CD4-positive, alpha-beta T cell treated with Interferon gamma for 1 hour (primary cell): ENCODE data around the gene ESRRA.

ENCODE experiments used
- DNase-seq: peaks from one replicate; pipeline ENCODE4 v3.0.0-alpha.2; 2020

The ESRRA gene

DNA sequence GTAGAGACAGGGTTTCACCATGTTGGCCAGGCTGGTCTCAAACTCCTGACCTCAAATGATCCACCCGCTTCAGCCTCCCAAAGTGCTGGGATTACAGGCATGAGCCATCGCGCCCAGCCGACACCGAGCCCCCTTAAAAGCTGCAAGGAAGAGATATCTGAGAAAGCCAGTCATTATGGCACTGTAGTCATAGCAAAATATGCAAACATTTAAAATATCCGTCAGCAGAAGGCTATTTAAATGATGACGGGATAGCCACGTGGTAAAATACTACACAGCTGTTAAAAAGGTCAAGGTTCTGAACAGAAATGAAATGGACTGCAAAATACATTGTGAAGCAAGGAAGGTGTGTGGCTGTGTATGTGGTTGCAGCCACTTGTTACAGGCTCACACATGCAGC is 28.2 kb downstream of the ESRRA start:
- DNase-seq, result no peak

DNA sequence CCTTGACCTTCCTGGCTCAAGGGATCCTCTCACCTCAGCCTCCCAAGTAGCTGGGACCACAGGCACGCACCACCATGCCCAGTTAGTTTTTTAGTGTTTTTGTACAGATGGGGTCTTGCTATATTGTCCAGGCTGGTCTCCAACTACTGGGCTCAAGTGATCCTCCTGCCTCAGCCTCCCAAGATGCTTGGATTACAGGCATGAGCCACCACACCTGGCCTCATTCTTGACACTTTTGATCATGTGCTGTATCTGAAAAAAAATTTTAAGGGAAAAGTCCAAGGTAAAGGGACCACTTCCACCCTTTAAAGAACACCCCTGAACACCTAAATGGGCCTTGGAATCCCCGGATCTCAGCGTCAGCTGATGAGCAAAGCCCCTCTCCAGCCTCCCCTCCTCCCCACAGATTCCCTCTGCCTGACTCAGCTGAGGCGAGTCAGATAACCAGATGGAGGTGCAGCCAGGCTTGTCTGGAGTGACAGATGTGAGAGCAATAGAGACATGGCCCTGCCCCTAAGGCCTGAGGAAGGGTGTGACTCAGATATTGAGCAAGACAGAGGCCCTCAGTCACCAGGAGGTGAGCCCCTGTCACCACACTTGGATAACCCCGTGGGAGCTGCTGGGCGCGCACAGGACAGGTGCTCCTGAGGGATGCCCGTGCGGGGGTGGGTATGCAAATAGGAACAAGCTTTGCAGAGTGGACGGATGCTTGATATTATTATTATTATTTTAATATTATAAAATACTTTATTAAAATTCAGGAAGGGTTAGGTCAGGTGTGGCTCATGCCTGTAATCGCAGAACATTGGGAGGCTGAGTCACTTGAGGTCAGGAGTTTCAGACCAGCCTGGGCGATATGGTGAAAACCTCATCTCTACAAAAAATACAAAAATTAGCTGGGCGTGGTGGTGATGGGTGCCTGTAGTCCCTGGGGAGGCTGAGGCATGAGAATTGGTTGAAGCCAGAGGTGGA is 29.7 kb downstream of the ESRRA start:
- DNase-seq, result peak; percentile 67

DNA sequence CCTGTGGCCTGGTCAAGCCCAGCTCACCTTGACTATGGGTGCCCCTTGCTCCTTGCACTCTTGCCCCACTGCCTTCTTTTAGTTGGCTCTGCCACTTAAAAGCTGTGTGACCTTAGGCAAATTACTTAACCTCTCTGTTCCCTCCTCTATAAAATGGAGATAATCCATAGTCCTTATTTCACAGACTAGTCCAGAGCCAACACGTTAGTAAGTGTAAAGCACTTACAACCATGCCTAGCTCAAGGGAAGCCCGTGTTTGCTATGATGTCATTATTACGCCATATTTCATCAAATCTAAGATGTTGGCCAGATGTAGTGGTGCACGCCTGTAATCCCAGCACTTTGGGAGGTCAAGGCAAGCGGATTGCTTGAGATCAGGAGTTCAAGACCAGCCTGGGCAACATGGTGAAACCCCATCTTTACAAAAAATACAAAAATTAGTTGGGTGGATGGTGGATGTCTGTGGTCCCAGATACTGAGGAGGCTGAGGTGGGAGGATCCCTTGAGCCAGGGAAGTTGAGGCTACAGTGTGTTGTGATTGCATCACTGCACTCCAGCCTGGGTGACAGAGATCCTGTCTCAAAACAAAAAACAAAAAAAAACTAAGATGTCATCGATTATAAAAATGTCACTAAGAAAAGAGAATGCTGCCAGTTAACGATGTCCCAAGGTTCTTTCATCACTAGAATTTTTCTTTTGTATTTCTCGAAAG is 32.4 kb downstream of the ESRRA start:
- no peak for DNase-seq

DNA sequence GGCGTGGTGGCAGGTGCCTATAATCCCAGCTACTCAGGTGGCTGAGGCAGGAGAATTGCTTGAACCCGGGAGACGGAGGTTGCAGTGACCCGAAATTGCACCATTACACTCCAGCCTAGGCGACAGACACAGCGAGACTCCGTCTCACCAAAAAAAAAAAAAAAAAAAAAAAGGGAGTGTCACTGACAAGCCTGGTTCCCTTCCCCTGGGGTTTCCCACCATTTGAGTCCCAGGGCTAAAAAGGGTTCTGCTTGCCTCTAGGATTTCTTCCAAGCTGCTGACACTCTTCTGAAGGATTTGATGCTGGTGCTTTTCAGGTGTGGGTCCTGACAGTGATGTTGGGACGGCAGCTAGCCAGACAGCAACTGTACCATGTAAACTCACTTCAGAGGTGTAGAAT is 33.4 kb downstream of the ESRRA start:
- no peak for DNase-seq

DNA sequence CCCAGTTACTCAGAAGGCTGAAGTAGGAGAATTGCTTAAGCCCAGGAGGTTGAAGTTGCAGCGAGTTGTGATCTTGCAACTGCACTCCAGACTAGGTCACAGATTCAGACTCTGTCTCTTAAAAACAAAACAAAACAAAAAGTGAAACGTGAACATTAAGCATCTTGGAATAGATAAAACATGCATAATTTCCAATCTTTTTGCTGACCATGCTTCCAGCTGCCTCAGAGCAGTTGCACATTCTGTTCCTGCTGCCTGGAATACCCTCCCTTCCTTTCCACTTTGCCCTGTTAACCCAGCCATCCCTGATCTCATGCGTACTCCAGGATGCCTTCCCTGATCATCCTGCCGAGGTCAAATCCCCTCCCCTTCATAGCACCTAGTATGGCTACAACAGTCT is 34.0 kb downstream of the ESRRA start:
- DNase-seq, result no peak

DNA sequence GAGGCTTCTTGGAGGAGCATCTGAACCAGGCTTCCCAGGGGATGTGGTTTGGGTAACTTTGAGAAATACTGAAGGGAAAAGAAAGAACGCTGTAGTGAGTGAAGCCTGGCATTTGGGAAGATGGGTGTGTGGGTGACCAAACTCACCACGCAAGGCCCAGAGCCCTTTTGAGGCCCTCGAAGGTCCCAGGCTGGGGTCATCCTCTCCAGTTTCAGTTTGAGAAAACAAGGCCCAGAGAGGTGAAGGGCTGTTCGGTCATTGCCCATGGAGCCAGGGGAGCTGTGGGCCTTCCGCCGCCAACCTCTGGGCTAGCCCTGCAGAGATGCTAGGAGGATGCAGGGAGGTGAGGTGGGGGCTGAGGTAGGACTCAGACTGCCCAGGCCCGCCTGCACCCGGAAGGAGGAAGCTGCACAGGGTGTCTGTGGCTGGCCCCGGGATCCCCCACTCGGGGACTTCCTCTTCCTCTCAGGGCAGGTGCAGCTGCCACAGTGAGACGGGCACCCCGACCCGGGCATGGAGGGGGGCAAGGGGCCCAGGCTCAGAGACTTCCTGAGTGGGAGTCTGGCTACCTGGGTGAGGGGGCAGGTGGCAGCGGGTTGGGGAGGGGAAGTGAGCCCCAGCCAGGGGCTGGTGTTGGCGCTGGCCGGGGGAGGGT is 34.6 kb downstream of the ESRRA start, which contains the start of gene CCDC88B:
Gene CCDC88B (plus strand): TSS at position 451 of the 655 bp plus-strand sequence. CDS start 63 bp downstream, at position 514.
- peak; percentile 94 for DNase-seq

DNA sequence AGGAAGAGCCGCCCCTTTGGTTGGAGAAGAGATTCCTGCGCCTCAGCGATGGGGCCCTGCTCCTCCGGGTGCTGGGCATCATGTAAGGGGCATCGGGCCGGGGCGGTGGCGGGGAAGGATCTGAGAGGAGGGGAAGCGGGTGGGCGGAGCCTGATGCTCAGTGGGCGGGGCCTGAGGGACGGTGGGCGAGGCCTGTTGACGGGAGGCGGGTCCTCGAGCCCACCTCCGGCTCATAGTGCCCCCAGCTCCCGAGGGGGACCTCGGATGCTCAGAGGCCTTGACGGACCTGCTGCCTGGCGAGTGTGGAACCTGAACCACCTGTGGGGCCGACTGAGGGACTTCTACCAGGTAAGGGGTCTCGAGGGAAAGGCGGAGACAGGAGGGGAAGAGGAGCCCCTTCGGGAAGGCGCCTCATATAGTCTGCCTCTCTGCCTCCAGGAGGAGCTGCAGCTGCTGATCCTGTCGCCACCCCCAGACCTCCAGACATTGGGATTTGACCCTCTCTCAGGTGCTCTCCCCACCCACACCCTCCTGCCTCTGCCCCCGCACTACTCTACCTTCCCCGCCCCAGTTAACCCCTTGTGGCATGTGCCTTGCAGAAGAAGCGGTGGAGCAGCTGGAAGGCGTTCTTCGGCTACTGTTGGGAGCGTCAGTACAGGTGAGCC is 35.5 kb downstream of the ESRRA start:
- DNase-seq, result peak; percentile 76

DNA sequence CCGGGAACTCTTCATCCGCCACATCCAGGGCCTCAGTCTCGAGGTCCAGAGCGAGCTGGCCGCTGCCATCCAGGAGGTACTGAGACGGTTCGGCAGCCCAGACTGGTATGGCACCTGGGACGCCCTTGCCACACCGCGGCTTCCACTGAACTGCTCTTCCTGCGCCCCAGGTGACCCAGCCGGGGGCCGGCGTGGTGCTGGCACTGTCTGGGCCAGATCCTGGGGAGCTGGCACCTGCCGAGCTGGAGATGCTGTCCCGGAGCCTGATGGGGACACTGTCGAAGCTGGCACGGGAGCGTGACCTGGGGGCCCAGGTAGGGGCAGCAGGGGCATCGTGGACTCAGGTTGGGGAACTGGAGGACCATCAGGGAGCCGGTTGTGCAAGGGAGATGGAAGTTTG is 36.1 kb downstream of the ESRRA start:
- DNase-seq, result no peak

DNA sequence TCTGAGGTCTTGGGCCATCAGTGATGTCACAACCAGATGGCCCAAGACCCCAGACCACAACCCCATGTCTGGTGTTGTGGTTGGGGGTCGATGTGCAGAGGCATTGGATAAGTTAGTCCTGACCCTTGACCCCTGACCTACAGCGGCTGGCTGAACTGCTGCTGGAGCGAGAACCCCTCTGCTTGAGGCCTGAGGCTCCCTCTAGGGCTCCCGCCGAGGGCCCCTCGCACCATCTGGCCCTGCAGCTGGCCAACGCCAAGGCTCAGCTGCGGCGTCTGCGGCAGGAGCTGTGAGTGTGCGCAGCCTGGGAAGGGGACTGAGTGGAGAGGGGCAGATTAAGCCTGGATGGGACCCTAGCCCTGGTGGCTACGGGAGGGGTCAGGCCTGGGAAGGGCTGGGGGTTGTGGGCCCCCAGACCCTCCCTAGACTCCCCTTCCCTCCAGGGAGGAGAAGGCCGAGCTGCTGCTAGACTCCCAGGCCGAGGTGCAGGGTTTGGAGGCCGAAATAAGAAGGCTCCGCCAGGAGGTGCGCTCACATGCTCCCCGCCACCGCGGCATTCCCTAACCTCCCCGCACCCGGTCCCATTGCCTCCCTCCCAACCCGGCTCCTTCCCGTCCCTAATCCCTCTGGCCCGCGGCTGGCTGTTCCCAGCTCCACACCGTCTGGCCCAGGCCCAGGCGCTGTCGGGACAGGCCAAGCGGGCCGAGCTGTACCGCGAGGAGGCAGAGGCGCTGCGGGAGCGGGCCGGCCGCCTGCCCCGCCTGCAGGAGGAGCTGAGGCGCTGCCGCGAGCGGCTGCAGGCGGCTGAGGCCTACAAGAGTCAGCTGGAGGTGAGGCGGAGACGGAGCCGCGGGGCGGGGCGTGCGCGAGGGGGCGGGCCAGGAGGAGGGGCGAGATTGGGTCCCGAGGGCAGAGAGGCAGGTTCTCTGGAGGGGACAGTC is 36.8 kb downstream of the ESRRA start:
- DNase-seq, result peak; percentile 88

DNA sequence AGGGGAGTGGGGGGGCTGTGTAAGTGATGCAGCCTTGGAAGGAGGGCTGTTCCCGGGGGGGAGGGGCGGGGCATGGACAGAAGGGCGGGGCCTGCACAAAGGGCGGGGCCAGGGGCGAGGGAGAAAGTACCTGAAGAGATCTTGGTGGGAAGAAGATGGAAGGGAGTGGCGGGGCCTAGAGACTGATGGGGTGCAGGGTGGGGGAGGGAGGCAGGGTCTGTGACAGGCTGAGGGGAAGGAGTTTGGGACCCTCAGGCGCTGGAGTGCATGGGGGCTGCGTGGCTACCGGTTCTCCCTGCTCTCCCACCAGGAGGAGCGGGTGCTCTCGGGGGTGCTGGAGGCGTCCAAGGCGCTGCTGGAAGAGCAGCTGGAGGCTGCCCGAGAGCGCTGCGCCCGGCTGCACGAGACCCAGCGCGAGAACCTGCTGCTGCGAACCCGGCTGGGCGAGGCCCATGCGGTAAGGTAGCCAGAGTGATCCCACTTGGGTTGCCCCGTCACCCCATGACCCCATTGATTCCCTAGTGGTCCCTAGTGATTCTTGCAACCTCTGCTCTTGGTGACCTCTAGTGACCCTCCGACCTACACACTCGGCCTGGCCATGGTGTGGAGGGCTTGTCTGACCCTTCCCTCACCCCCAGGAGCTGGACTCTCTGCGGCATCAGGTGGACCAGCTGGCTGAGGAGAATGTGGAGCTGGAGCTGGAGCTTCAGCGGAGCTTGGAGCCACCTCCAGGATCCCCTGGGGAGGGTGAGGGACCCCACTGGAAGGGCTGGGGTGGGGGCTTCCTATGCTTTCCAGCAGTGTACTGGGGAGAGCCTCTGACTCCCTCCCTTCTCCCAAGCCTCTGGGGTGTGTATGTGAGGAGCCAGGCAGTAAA is 37.8 kb downstream of the ESRRA start:
- DNase-seq, result no peak

DNA sequence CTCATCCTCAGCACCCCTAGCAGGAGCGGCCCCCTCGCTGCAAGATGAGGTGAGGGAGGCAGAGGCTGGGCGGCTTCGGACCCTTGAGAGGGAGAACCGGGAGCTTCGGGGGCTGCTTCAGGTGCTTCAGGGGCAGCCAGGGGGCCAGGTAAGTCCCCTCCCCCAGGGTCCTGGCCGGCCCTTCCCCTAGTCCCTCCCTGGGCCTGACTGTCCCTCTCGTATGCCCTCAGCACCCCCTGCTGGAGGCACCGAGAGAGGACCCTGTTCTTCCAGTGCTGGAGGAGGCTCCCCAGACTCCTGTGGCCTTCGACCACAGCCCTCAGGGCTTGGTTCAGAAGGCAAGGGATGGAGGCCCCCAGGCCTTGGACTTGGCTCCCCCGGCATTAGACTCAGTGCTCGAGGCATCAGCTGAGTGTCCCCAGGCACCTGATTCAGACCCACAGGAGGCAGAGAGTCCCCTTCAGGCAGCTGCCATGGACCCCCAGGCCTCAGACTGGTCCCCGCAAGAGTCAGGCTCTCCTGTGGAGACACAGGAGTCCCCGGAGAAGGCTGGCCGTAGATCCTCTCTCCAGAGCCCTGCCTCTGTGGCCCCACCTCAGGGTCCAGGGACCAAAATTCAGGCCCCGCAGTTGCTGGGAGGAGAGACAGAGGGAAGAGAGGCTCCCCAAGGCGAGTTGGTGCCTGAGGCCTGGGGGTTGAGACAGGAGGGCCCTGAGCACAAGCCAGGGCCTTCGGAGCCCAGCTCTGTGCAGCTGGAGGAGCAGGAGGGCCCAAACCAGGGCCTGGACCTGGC is 38.6 kb downstream of the ESRRA start:
- DNase-seq, result no peak

DNA sequence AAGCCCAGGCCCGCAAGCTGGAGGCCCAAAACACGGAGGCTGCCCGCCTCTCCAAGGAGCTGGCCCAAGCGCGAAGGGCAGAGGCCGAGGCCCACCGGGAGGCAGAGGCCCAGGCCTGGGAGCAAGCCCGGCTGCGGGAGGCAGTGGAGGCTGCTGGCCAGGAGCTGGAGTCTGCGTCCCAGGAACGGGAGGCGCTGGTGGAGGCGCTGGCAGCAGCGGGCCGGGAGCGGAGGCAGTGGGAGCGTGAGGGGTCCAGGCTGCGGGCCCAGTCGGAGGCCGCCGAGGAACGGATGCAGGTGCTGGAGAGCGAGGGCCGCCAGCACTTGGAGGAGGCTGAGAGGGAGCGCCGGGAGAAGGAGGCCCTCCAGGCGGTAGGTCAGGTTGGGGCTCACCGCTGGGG is 39.5 kb downstream of the ESRRA start:
- DNase-seq, result no peak

DNA sequence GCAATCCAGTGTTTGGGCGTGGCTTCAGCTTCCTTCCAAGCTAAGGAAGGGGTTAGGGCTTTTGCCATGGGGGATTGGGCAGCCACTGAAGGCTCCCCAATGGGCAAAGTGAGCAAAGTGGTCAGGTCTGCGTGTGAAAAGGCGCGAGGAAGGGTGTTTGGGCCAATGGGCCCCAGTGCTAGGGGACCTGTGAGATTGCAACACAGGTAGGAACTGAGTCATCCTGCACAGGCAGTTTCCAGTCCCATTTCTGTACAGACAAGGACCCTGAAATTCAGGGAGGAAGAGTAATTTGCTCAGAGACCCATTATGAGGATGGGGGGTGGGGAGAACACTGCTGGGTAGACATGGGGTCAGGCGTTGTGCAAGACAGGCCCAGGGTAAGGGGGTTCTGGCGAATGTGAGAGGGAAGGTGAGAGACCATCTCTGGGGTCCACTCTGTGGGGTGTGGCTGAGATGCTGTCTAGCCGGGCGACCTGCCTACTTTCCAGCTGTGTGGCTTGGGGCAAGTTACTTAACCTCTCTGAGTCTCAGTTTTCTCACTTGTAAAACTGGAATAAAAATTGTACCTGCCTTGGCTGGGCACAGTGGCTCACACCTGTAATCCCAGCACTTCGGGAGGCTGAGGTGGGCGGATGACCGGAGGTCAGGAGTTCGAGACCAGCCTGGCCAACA is 42.0 kb downstream of the ESRRA start:
- DNase-seq, result no peak

DNA sequence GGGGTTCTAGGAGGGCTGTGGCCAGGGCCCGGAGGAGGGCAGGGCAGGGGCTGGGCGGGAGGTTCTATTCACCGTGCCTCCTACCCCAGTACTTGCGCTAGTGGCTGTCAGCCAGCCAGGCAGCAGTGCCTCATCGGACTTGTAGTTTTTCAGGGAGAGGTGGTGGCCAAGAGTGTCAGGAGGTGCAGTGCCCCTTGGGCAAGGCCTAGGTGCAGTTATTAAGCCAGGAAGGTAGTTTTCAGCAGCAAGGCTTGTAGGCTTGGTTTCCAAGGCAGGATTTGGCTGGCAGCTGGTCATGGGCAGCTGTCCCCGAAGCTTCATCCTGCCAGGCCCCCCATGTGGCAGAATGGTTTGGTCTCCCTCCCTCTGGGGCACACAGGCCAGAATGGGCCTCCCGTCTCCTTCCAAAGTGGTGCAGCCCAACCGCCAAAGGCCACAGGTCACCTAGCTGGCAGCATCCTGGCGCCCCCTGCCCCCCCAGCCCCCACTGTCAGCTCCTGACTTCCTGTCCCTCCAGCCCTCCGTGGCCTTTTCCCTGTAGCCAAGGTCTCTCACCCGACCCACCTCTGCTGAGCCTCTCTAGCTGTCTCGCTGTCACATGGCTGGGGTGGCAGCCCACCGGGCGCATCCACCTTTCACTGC is 43.2 kb downstream of the ESRRA start:
- DNase-seq, result no peak

DNA sequence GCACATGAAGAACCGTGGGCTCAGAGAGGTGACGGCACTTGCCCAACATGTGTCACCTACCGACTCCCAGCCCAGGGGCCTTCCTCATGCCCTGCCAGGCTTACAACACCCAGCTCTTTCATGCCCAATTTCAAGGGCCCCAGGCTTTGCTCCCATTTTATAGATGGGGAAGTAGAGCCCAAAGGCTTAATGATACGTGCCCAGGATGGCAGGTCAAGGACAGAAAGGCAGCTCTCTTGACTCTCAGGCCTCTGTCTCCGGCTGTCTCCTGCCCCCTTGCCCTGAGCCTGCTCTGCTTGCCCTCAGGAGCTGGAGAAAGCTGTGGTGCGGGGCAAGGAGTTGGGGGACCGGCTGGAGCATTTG is 43.7 kb downstream of the ESRRA start:
- DNase-seq, result no peak

DNA sequence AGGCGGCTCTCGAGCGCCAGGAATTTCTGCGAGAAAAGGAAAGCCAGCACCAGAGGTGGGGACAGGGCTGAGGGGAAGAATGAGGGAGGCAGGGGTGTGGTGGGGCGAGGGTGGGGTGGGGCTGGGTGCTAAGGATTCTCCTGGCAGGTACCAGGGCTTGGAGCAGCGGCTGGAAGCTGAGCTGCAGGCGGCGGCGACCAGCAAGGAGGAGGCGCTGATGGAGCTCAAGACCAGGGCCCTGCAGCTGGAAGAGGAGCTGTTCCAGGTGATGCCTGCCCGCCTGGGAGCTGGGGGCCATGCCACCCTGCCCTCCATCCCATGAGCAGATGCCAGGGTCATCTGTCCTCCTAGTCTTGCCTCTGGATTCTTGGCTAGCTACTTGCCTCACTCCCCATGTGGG is 44.1 kb downstream of the ESRRA start:
- DNase-seq, result no peak

DNA sequence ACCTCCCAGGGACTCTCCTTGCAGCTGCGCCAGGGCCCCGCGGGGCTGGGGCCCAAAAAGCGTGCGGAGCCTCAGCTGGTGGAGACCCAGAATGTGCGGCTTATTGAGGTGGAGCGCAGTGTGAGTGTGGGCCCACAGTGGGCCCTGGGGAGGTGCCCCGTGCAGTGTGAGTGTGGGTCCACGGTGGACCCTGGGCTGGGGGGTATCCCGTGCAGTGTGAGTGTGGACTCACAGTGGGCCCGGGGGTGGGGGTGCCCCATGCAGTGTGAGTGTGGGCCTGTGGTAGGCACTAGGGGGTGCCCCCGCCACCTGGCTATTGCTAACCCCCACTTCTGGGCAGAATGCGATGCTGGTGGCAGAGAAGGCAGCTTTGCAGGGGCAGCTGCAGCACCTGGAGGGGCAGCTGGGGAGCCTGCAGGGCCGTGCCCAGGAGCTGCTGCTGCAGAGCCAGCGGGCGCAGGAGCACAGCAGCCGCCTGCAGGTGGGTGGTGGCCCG is 45.9 kb downstream of the ESRRA start:
- DNase-seq, result no peak
